ENCODE results near the gene MAB21L1.

- TF ChIP-seq, protein P1, sequence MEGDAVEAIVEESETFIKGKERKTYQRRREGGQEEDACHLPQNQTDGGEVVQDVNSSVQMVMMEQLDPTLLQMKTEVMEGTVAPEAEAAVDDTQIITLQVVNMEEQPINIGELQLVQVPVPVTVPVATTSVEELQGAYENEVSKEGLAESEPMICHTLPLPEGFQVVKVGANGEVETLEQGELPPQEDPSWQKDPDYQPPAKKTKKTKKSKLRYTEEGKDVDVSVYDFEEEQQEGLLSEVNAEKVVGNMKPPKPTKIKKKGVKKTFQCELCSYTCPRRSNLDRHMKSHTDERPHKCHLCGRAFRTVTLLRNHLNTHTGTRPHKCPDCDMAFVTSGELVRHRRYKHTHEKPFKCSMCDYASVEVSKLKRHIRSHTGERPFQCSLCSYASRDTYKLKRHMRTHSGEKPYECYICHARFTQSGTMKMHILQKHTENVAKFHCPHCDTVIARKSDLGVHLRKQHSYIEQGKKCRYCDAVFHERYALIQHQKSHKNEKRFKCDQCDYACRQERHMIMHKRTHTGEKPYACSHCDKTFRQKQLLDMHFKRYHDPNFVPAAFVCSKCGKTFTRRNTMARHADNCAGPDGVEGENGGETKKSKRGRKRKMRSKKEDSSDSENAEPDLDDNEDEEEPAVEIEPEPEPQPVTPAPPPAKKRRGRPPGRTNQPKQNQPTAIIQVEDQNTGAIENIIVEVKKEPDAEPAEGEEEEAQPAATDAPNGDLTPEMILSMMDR (IDR thresholded peaks at IDR 0.05), result no peak
- no peak for TF ChIP-seq EP300 (IDR thresholded peaks at IDR 0.05)
Observed at GRCh38 chr13:35478271-35479037, 2.0 kb upstream of the MAB21L1 start.
